SK-N-SH treated with all-trans-retinoic acid at 6 μM for 48 hours (cell line): ENCODE results near the gene COL24A1.
A peak's percentile ranks its signal among the peaks of the same experiment; 100 is the strongest.

Experiments used
- ATAC-seq: fragments of 200-7000 bp; cut with Tn5 transposase; 3 replicates; pipeline ENCODE4 v1.9.1; 2020; ENCODE audit warnings: mild to moderate bottlenecking, moderate library complexity
- ARNTL ChIP-seq: fragments of 450-650 bp; formaldehyde crosslinking; IDR thresholded peaks from 2 replicates; pipeline ENCODE4 v1.5.0; 2020; ENCODE audit warnings: low read depth, mild to moderate bottlenecking, moderate library complexity, borderline replicate concordance
- BACH2 ChIP-seq: fragments of 250-450 bp; sonication (Bioruptor Pico); IDR thresholded peaks from 2 replicates; pipeline ENCODE4 v1.9.0; 2021; ENCODE audit warnings: mild to moderate bottlenecking, borderline replicate concordance
- CREB5 ChIP-seq: fragments of 250-450 bp; sonication (Bioruptor Pico); IDR thresholded peaks from 2 replicates; pipeline ENCODE4 v1.5.1; 2020; ENCODE audit warnings: low read depth, mild to moderate bottlenecking, moderate library complexity
- ESRRG ChIP-seq: fragments of 250-450 bp; sonication (Bioruptor Pico); IDR thresholded peaks from 2 replicates; pipeline ENCODE4 v1.6.1; 2021; ENCODE audit warnings: mild to moderate bottlenecking
- GLIS3 ChIP-seq: fragments of 250-450 bp; sonication (Bioruptor Pico); IDR thresholded peaks from 2 replicates; pipeline ENCODE4 v1.5.0; 2020; ENCODE audit warnings: mild to moderate bottlenecking, moderate library complexity
- ISL1 ChIP-seq: fragments of 250-450 bp; sonication (Bioruptor Pico); IDR thresholded peaks from 2 replicates; pipeline ENCODE4 v2.1.2; 2022; ENCODE audit warnings: mild to moderate bottlenecking, moderate library complexity
- POU6F1 ChIP-seq: fragments of 250-450 bp; sonication (Bioruptor Pico); IDR thresholded peaks from 2 replicates; pipeline ENCODE4 v1.8.0; 2021; ENCODE audit warnings: low read depth, mild to moderate bottlenecking, moderate library complexity, borderline replicate concordance
- RARB ChIP-seq: fragments of 250-450 bp; sonication (Bioruptor Pico); IDR thresholded peaks from 2 replicates; pipeline ENCODE4 v1.8.0; 2021; ENCODE audit warnings: mild to moderate bottlenecking, moderate library complexity
- SNAI2 ChIP-seq: fragments of 250-450 bp; sonication (Bioruptor Pico); IDR thresholded peaks from 2 replicates; pipeline ENCODE4 v1.5.0; 2020; ENCODE audit warnings: mild to moderate bottlenecking, moderate library complexity
- TCF4 ChIP-seq: fragments of 250-450 bp; sonication (Bioruptor Pico); IDR thresholded peaks from 2 replicates; pipeline ENCODE4 v1.8.0; 2021; ENCODE audit warnings: mild to moderate bottlenecking, moderate library complexity, borderline replicate concordance
- TSHZ2 ChIP-seq: fragments of 250-450 bp; sonication (Bioruptor Pico); IDR thresholded peaks from 2 replicates; pipeline ENCODE4 v1.5.0; 2020; ENCODE audit warnings: mild to moderate bottlenecking, moderate library complexity
- ZC3H10 ChIP-seq: fragments of 250-450 bp; sonication (Bioruptor Pico); IDR thresholded peaks from 2 replicates; pipeline ENCODE4 v1.5.1; 2021; ENCODE audit warnings: mild to moderate bottlenecking, moderate library complexity
- ZFP30 ChIP-seq: fragments of 450-650 bp; formaldehyde crosslinking; IDR thresholded peaks from 2 replicates; pipeline ENCODE4 v1.5.0; 2022; ENCODE audit warnings: mild to moderate bottlenecking, moderate library complexity
- ZNF565 ChIP-seq: fragments of 450-650 bp; formaldehyde crosslinking; conservative IDR thresholded peaks from 2 replicates; pipeline ENCODE4 v1.5.0; 2020; ENCODE audit warnings: low read depth, mild to moderate bottlenecking, moderate library complexity
- ZNF70 ChIP-seq: fragments of 450-650 bp; formaldehyde crosslinking; IDR thresholded peaks from 2 replicates; pipeline ENCODE4 v1.5.0; 2020; ENCODE audit warnings: mild to moderate bottlenecking, moderate library complexity
- ZNF8 ChIP-seq: fragments of 450-650 bp; formaldehyde crosslinking; IDR thresholded peaks from 2 replicates; pipeline ENCODE4 v1.5.0; 2020; ENCODE audit warnings: mild to moderate bottlenecking, moderate library complexity

The COL24A1 gene

GRCh38 chr1:85683292-85684025 lies 473.1 kb downstream of the COL24A1 start:
- ATAC-seq, result no peak

GRCh38 chr1:85681087-85681486 lies 475.5 kb downstream of the COL24A1 start:
- no peak for TF ChIP-seq ESRRG
- no peak for TF ChIP-seq CREB5 (CRISPR knock-in tag)
- no peak for TF ChIP-seq POU6F1 (CRISPR knock-in tag)
- no peak for TF ChIP-seq TSHZ2 (CRISPR knock-in tag)
- no peak for TF ChIP-seq GLIS3 (CRISPR knock-in tag)
- no peak for TF ChIP-seq ARNTL (CRISPR knock-in tag)
- no peak for TF ChIP-seq RARB (CRISPR knock-in tag)
- peak; percentile 33; the same call in 1 of the 2 replicates for TF ChIP-seq ISL1
- ATAC-seq, result peak; percentile 64; the same call in 2 of the 3 replicates

More at GRCh38 chr1:85683292-85684025, 473.1 kb downstream of the COL24A1 start:
- TF ChIP-seq ZFP30 (CRISPR knock-in tag) (no peak), ARNTL (CRISPR knock-in tag) (no peak), CREB5 (CRISPR knock-in tag) (no peak), GLIS3 (CRISPR knock-in tag) (no peak), POU6F1 (CRISPR knock-in tag) (no peak), ZNF70 (CRISPR knock-in tag) (no peak), SNAI2 (CRISPR knock-in tag) (no peak), ZNF8 (no peak), ESRRG (no peak), RARB (CRISPR knock-in tag) (no peak), TCF4 (no peak), ZNF565 (no peak), BACH2 (CRISPR knock-in tag) (no peak), ISL1 (no peak), ZC3H10 (CRISPR knock-in tag) (no peak)
